Measurements from ENCODE around the gene PDIK1L. TPM values are rescaled to one million over a fixed set of nuclear protein-coding genes. Genes with fewer than 3 reads are reported as not detected.
"Not testable (repeated sequence)": the region's sequence is repeated elsewhere in the genome, so short reads cannot be mapped to it uniquely, and the experiment has no call there.

PDIK1L gene
- total and polyA plus RNA-seq, 2 donors (not counting 1 experiment from before 2014, with no cell fraction given): 1.3 to 17.3 TPM

DNA sequence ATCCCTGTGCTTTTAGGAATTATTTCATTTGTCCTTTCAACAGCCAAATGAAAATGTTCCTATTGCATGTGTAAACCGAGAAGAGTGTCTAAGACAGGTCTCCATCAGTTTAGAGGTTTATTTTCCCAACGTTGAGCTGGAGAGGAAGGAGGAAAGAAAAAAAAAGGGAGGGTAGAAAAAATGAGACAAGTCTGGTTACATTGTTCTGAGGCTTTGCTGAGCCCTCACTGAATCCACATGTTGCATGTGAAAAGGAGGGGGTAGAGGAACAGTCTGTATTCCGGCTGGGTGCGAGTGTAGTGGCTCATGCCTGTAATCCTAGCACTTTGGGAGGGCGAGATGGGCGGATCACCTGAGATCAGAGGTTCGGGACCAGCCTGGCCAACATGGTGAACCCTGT is 19.2 kb upstream of the PDIK1L start:
- intact Hi-C loops (cut with micrococcal nuclease): no loop called here
- ATAC-seq (ENCODE audit: low read depth) (no peak), DNase-seq (no peak)
- no peaks in the 10 kb centered on the region for H3K9me3 ChIP-seq (ENCODE audit: control extremely low read depth in 1 of 3, control insufficient read depth in 2 of 3, insufficient read depth in 1 of 3, low read length in 2 of 3)
- H3K4me3 ChIP-seq (ENCODE audit: control extremely low read depth in 1 of 5, extremely low read depth in 1 of 5, insufficient read depth in 1 of 5, low read depth in 2 of 5, low read length in 4 of 5): no peak overlapping the region
- H3K9ac ChIP-seq (ENCODE audit: low read length): no peak overlapping the region
- ChIA-PET CTCF (no interaction called here), POLR2A (no interaction called here)
- H2AFZ ChIP-seq (ENCODE audit: insufficient read depth, low read depth, low read length, poor library complexity, severe bottlenecking): no peak overlapping the region
- H4K20me1 ChIP-seq (ENCODE audit: control insufficient read depth, insufficient read depth, low read length, poor library complexity, severe bottlenecking): no peaks in the 10 kb centered on the region
- Mint-ChIP-seq H3K4me1 (no peaks in the 10 kb centered on the region), H3K9me3 (ENCODE audit: insufficient read depth) (no peaks in the 10 kb centered on the region), H3K27me3 (peaks cover 42% of the 10 kb centered on the region), H3K4me3 (no peak overlapping the region), H3K27ac (no peak overlapping the region)
- peaks cover 0 to 12% (median 2%) of the 10 kb centered on the region in 4 experiments for H3K27me3 ChIP-seq (replicated peaks in 1 of 4; ENCODE audit: control extremely low read depth in 1 of 4, control insufficient read depth in 3 of 4, insufficient read depth in 4 of 4, low read length in 3 of 4)
- H3K36me3 ChIP-seq (replicated peaks in 1 of 2; ENCODE audit: control extremely low read depth in 1 of 2, control insufficient read depth in 1 of 2, extremely low read depth in 1 of 2, insufficient read depth in 2 of 2, low read length in 1 of 2): no peaks in the 10 kb centered on the region
- no peaks in the 10 kb centered on the region for H3K4me1 ChIP-seq (ENCODE audit: control insufficient read depth in 2 of 2, insufficient read depth in 2 of 2, low read length in 2 of 2)
- TF ChIP-seq EZH2 (IDR thresholded peaks at IDR 0.05; ENCODE audit: borderline replicate concordance, insufficient read depth, low read depth, low read length, poor library complexity, severe bottlenecking): no peak
- 70% methylated on average over 6 of the region's 7 CpGs for WGBS (ENCODE audit: insufficient coverage)
- H3K79me2 ChIP-seq (ENCODE audit: control insufficient read depth, insufficient read depth, low read length): no peaks in the 10 kb centered on the region
- no peak overlapping the region for H3K4me2 ChIP-seq (replicated peaks; ENCODE audit: low read depth, low read length, poor library complexity, severe bottlenecking)
- H3K27ac ChIP-seq (ENCODE audit: low read length in 2 of 2): no peak overlapping the region

DNA sequence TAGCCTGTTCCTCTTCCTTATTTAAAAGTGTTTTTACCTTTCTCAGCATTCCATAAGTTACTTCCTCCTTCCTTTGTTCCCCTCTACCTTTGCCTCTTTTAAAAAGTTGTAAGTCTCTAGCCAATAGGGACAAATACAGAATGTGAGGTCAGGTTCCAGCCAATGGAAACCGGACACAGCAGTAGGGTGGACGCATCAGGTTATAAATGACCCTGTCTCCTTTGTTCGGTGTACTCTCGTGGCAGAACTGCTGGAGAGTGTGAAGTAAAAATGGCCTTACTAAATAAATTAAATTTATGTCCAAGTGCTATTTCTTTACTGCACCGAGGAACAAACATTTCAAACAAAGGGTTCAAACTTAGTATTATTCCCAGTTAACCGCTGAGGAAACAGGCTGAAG is 18.1 kb upstream of the PDIK1L start:
- H3K27ac Mint-ChIP-seq; H3K9ac ChIP-seq (ENCODE audit: low read length); H4K20me1 ChIP-seq (ENCODE audit: control insufficient read depth, insufficient read depth, low read length, poor library complexity, severe bottlenecking); intact Hi-C loops (cut with micrococcal nuclease); H3K36me3 ChIP-seq (replicated peaks in 1 of 2; ENCODE audit: control extremely low read depth in 1 of 2, control insufficient read depth in 1 of 2, extremely low read depth in 1 of 2, insufficient read depth in 2 of 2, low read length in 1 of 2); ATAC-seq (ENCODE audit: low read depth); POLR2A ChIA-PET; H3K4me2 ChIP-seq (replicated peaks; ENCODE audit: low read depth, low read length, poor library complexity, severe bottlenecking); H3K4me3 Mint-ChIP-seq; H3K9me3 Mint-ChIP-seq (ENCODE audit: insufficient read depth); H3K27me3 ChIP-seq (replicated peaks in 1 of 4; ENCODE audit: control extremely low read depth in 1 of 4, control insufficient read depth in 3 of 4, insufficient read depth in 4 of 4, low read length in 3 of 4); H3K27ac ChIP-seq (ENCODE audit: low read length in 2 of 2); H3K79me2 ChIP-seq (ENCODE audit: control insufficient read depth, insufficient read depth, low read length); H3K9me3 ChIP-seq (ENCODE audit: control extremely low read depth in 1 of 3, control insufficient read depth in 2 of 3, insufficient read depth in 1 of 3, low read length in 2 of 3); CTCF ChIA-PET; DNase-seq; H2AFZ ChIP-seq (ENCODE audit: insufficient read depth, low read depth, low read length, poor library complexity, severe bottlenecking); H3K4me1 Mint-ChIP-seq; H3K4me3 ChIP-seq (ENCODE audit: control extremely low read depth in 1 of 5, extremely low read depth in 1 of 5, insufficient read depth in 1 of 5, low read depth in 2 of 5, low read length in 4 of 5); H3K4me1 ChIP-seq (ENCODE audit: control insufficient read depth in 2 of 2, insufficient read depth in 2 of 2, low read length in 2 of 2): not testable (repeated sequence)
- H3K27me3 Mint-ChIP-seq: peaks cover 45% of the 10 kb centered on the region
- WGBS (ENCODE audit: insufficient coverage): 72% methylated on average over 2 of the region's 6 CpGs

Measured in B cell (primary cell).